Measurements from ENCODE around the gene SLC36A2. TPM values are rescaled to one million over a fixed set of nuclear protein-coding genes. Genes with fewer than 3 reads are reported as not detected.

SLC36A2 gene
- total RNA-seq, result not detected in 2 replicates

GRCh38 chr5:151347369-151347768 is at the start of gene SLC36A2:
SLC36A2 (minus strand) TSS chr5:151347559; CDS start chr5:151347460, 99 bp downstream.

GRCh38 chr5:151303666-151304065 is 43.7 kb downstream of the SLC36A2 start, which contains the start of gene SLC36A3:
SLC36A3 (minus strand) TSS chr5:151303766; CDS start chr5:151303354, 412 bp downstream.

Other genes starting within 250 kb of the SLC36A2 start
- 292 and 376 TPM in 2 replicates for gene ANXA6, start 189.8 kb downstream of the SLC36A2 start, total RNA-seq
- gene CCDC69, start 123.5 kb downstream of the SLC36A2 start, total RNA-seq, result 2.6 and 4.6 TPM in 2 replicates
- gene GM2A, start 94.4 kb downstream of the SLC36A2 start, total RNA-seq, result 8.8 and 11.4 TPM in 2 replicates
- gene SLC36A3, start 43.8 kb downstream of the SLC36A2 start, total RNA-seq, result not detected in 2 replicates
- 2.6 and 5.9 TPM in 2 replicates for gene SLC36A1, start 100.0 kb upstream of the SLC36A2 start, total RNA-seq
- gene FAT2, start 243.8 kb upstream of the SLC36A2 start, total RNA-seq, result under 0.01 TPM in 1 of 2 replicates, not detected in the other

Measured in epithelial cell of umbilical artery (primary cell).